GM12878 (cell line): ENCODE measurements around the gene MALT1.

Experiments
- CHD1 ChIP-seq: IDR thresholded peaks from 2 replicates; pipeline ENCODE4 v1.6.1; 2012; ENCODE audit warnings: low read depth, low read length, improper control_type of control experiment
- CTCF ChIP-seq, 3 experiments: IDR thresholded peaks in 2 of 3; conservative IDR thresholded peaks in 1 of 3; 2 replicates each; pipeline ENCODE4 v1.5.1; 2011; ENCODE audit warnings: low read depth in 3 of 3, low read length in 3 of 3, mild to moderate bottlenecking in 3 of 3, control low read depth in 2 of 3, moderate library complexity in 2 of 3, inconsistent platforms in 1 of 3, mixed read lengths in 1 of 3; ENCODE audit not compliant: control insufficient read depth in 2 of 3, insufficient read depth in 1 of 3; ENCODE audit errors: extremely low read depth in 1 of 3
- EED ChIP-seq: sonication (generic); IDR thresholded peaks from 2 replicates; pipeline ENCODE4 v1.6.1; 2016; ENCODE audit warnings: antibody characterized with exemption, low read depth
- FOS ChIP-seq: IDR thresholded peaks from 3 replicates; pipeline ENCODE4 v1.6.1; 2011; ENCODE audit warnings: borderline replicate concordance; ENCODE audit not compliant: insufficient read length; ENCODE audit errors: extremely low read depth
- FOXM1 ChIP-seq: IDR thresholded peaks from 2 replicates; pipeline ENCODE4 v1.6.1; 2012; ENCODE audit warnings: low read depth, mild to moderate bottlenecking, inconsistent platforms, low read length, moderate library complexity
- TF ChIP-seq, protein P1 (sequence below): fragments of 450-650 bp; IDR thresholded peaks from 2 replicates; pipeline ENCODE4 v1.6.1; 2016; ENCODE audit warnings: mild to moderate bottlenecking, moderate library complexity, borderline replicate concordance

DNA sequence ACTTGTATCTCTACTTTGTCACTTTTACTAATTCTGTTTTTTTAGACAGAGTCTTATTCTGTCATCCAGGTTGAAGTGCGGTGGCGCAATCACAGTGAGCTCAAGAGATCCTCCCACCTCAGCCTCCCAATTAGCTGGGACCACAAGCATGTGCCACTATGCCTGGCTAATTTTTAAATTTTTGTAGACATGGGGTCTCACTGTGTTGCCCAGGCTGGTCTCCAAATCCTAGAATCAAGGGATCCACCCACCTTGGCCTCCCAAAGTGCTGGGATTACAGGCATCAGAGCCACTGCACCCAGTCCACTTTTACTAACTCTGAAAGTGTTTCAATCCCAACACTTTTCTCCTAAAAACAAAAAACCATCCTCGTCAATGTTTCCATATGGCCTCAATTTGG, 94.9 kb downstream of the MALT1 start:
- no peak for TF ChIP-seq FOS
- no peak for TF ChIP-seq EED
- TF ChIP-seq FOXM1: no peak
- TF ChIP-seq CHD1: no peak
- TF ChIP-seq, protein P1, sequence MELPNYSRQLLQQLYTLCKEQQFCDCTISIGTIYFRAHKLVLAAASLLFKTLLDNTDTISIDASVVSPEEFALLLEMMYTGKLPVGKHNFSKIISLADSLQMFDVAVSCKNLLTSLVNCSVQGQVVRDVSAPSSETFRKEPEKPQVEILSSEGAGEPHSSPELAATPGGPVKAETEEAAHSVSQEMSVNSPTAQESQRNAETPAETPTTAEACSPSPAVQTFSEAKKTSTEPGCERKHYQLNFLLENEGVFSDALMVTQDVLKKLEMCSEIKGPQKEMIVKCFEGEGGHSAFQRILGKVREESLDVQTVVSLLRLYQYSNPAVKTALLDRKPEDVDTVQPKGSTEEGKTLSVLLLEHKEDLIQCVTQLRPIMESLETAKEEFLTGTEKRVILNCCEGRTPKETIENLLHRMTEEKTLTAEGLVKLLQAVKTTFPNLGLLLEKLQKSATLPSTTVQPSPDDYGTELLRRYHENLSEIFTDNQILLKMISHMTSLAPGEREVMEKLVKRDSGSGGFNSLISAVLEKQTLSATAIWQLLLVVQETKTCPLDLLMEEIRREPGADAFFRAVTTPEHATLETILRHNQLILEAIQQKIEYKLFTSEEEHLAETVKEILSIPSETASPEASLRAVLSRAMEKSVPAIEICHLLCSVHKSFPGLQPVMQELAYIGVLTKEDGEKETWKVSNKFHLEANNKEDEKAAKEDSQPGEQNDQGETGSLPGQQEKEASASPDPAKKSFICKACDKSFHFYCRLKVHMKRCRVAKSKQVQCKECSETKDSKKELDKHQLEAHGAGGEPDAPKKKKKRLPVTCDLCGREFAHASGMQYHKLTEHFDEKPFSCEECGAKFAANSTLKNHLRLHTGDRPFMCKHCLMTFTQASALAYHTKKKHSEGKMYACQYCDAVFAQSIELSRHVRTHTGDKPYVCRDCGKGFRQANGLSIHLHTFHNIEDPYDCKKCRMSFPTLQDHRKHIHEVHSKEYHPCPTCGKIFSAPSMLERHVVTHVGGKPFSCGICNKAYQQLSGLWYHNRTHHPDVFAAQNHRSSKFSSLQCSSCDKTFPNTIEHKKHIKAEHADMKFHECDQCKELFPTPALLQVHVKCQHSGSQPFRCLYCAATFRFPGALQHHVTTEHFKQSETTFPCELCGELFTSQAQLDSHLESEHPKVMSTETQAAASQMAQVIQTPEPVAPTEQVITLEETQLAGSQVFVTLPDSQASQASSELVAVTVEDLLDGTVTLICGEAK: no peak
- TF ChIP-seq CTCF (IDR thresholded peaks at IDR 0.05 in 2 of 3, conservative IDR thresholded peaks at IDR 0.05 in 1 of 3; ENCODE audit: control insufficient read depth in 2 of 3, extremely low read depth in 1 of 3, insufficient read depth in 1 of 3, low read depth in 3 of 3, low read length in 3 of 3): no peak
